Measurements from ENCODE around the gene ZNF618.

- TF ChIP-seq CTCF (IDR thresholded peaks at IDR 0.05; ENCODE audit: borderline replicate concordance, extremely low read depth, low read length, poor library complexity, severe bottlenecking), result no peak
- TF ChIP-seq EZH2 (IDR thresholded peaks at IDR 0.05; ENCODE audit: borderline replicate concordance, low read depth, low read length, severe bottlenecking), result no peak
Measured at GRCh38 chr9:113997610-113998009, 121.5 kb downstream of the ZNF618 start.
